ENCODE results near the gene TYSND1. TPM values are rescaled to one million over a fixed set of nuclear protein-coding genes. Genes with fewer than 3 reads are reported as not detected.
"Not testable (repeated sequence)": the region's sequence is repeated elsewhere in the genome, so short reads cannot be mapped to it uniquely, and the experiment has no call there.

Gene TYSND1
- total RNA-seq, 1 experiment from 2014 or later, result 25.3 TPM

DNA sequence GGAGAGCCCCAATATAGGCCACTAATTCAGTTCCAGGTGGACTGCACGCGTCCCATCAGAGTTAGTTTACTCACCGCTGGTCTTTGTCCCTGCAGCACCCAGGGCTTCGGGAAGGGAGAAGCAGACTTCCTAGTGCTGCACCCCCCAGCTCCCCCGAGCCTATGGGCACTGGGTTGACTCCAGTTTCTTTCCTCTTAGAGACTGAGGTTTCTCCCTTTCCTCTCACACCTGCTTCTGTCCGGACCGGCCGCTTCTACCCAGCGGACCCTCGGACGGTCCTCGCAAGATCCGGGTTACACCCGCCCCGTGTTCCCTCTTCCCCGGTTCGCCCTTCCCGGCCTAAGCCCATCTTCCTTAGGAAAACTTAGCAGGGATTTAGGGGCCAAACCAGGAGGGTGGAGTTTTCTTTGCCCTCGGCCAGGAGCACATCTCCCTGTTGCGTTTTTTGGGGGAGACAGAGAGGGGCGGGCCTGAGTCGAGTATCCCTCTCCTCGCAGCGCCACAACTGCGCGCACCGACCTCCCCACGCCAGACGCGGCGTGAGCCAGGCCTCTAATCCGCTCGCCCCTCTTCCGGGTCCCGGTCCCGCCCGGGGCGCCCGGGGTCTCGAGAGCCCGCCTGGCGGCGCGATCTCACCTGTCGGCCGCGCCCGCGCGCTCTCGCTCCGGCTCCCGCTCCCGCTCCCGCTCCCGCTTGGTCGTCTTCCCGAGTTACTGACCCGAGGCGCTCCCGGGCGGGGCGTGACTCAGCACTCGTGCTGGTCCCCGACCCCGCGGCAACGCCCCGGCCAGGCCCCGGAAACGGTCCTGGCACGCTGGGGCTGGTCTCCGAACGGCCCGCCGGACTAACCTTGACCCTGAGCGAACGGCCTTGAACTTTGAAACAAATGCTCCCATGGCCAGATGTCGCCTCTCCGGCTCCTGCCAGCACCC lies 14.1 kb downstream of the TYSND1 start, which contains the start of gene AIFM2:
Gene AIFM2 (minus strand): TSS at position 728 of the 932 bp plus-strand sequence. CDS start 8,741 bp downstream, outside the sequence.
- DNase-seq, result peak; percentile 95
- Histone ChIP-seq H3K4me3 (ENCODE audit: insufficient read depth, low read depth, low read length) (peak within 1 kb of the TSS; percentile 67), H3K36me3 (replicated peaks; ENCODE audit: control insufficient read depth, insufficient read depth, low read length) (no peaks in the 10 kb centered on the region), H3K27me3 (ENCODE audit: control insufficient read depth, insufficient read depth, low read length) (peaks cover 9% of the 10 kb centered on the region)

- no peak for DNase-seq
- peaks cover 9% of the 10 kb centered on the region for H3K27me3 ChIP-seq (ENCODE audit: control insufficient read depth, insufficient read depth, low read length)
- H3K4me3 ChIP-seq (ENCODE audit: insufficient read depth, low read depth, low read length), result no peak overlapping the region
- no peaks in the 10 kb centered on the region for H3K36me3 ChIP-seq (replicated peaks; ENCODE audit: control insufficient read depth, insufficient read depth, low read length)
Measured at GRCh38 chr10:70131560-70131937, 15.0 kb downstream of the TYSND1 start.

DNA sequence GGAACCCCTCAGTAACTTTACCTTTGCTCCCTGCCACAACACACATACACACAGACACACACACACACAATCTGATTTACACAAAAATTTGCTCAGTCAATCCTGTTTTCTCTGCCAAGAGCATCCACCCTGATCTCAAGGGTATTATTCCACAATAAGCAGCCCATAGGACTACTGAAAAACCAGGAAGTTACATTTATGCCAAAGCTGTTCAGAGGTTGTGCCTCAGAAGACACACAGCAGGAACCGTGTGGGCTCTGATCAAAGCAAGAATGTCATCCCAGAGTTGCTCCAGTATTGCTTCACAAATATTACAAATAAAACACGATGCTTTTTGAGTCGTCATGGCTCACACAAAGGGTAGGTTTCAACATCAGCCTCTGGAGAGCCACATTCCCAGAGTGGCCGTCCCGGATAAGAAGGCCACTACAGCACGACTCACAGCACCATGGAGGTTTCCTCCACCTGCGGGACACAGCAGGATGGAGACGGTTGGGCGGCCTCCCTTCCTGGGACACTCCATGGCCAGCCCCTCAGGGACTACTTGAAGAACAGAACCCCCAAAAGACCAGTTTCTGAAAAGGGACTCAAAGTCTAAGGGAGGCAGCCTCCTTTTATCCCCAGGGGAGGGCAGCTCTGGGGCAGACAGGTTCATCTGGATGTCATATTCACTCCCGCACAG lies 15.5 kb downstream of the TYSND1 start:
- Histone ChIP-seq H3K36me3 (replicated peaks; ENCODE audit: control insufficient read depth, insufficient read depth, low read length) (no peaks in the 10 kb centered on the region), H3K4me3 (ENCODE audit: insufficient read depth, low read depth, low read length) (no peak overlapping the region), H3K27me3 (ENCODE audit: control insufficient read depth, insufficient read depth, low read length) (peaks cover 9% of the 10 kb centered on the region)
- peak; percentile 26 for DNase-seq

- Histone ChIP-seq H3K4me3 (ENCODE audit: insufficient read depth, low read depth, low read length) (no peak overlapping the region), H3K27me3 (ENCODE audit: control insufficient read depth, insufficient read depth, low read length) (peaks cover 2% of the 10 kb centered on the region), H3K36me3 (replicated peaks; ENCODE audit: control insufficient read depth, insufficient read depth, low read length) (no peaks in the 10 kb centered on the region)
- DNase-seq, result peak; percentile 16
Measured at GRCh38 chr10:70126700-70127395, 19.7 kb downstream of the TYSND1 start.

DNA sequence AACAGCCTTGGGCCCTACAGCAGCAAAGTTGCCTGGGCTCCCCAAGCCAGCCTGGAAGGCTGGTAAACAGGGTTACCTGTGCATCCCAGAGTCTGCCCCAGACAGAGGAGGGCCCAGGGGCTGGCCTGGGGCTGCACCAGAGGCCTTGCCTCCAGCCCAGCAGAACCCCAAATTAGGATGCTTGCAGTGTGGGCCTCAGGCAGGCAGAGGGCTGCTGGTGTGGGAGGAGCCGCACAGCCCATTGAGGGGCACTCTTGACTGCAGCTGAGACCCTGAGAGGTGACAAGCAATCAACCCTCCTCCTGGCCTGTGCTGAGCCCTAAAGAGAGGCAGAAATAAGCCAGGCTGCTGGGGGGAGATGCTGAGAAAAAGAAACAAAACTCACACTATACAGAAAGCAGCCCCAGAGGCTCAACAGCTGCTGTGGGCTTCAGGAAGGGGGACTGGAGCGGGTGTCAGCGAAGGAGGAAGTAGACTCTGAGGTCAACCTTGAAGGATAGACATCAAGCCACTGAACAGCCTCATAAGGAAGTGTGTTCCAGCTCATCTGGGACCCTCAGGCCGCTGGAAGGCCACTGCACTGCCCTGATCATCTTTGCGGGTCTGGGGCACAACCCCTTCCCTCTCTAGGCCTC lies 20.5 kb downstream of the TYSND1 start:
- no peaks in the 10 kb centered on the region for H3K36me3 ChIP-seq (replicated peaks; ENCODE audit: control insufficient read depth, insufficient read depth, low read length)
- no peak overlapping the region for H3K4me3 ChIP-seq (ENCODE audit: insufficient read depth, low read depth, low read length)
- DNase-seq, result peak; percentile 41
- no peaks in the 10 kb centered on the region; the same call in 1 of the 2 replicates for H3K27me3 ChIP-seq (ENCODE audit: control insufficient read depth, insufficient read depth, low read length)

- Histone ChIP-seq H3K36me3 (replicated peaks; ENCODE audit: control insufficient read depth, insufficient read depth, low read length) (no peaks in the 10 kb centered on the region; the same call in 1 of the 2 replicates), H3K27me3 (ENCODE audit: control insufficient read depth, insufficient read depth, low read length) (no peaks in the 10 kb centered on the region), H3K4me3 (ENCODE audit: insufficient read depth, low read depth, low read length) (no peak overlapping the region)
- DNase-seq, result no peak
Measured at GRCh38 chr10:70124918-70125317, 21.6 kb downstream of the TYSND1 start.

GRCh38 chr10:70124415-70124814 lies 22.1 kb downstream of the TYSND1 start:
- H3K27me3 ChIP-seq (ENCODE audit: control insufficient read depth, insufficient read depth, low read length), result no peaks in the 10 kb centered on the region
- H3K4me3 ChIP-seq (ENCODE audit: insufficient read depth, low read depth, low read length), result no peak overlapping the region
- no peaks in the 10 kb centered on the region; the same call in 1 of the 2 replicates for H3K36me3 ChIP-seq (replicated peaks; ENCODE audit: control insufficient read depth, insufficient read depth, low read length)
- no peak for DNase-seq

DNA sequence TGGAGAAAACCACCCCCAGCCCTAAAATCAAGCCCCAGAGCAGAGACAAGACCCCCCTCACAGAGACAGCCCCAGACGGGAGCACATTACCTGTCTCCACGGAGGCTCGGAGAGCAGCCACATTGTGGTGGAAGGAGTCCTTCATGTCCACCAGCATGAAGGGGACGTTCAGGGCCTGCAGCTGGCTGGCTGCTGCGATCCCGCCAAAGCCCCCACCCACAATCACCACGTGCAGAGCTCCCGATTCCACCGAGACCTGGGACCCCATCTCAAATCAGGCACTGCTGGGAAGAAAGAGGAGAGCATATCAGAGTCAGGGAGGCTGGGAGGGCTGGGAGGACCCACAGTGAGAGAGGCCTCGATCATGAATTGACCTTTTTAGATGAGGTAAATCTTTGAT lies 22.7 kb downstream of the TYSND1 start:
- no peak overlapping the region for H3K4me3 ChIP-seq (ENCODE audit: insufficient read depth, low read depth, low read length)
- no peaks in the 10 kb centered on the region; the same call in 1 of the 2 replicates for H3K36me3 ChIP-seq (replicated peaks; ENCODE audit: control insufficient read depth, insufficient read depth, low read length)
- no peak for DNase-seq
- H3K27me3 ChIP-seq (ENCODE audit: control insufficient read depth, insufficient read depth, low read length), result no peaks in the 10 kb centered on the region

DNA sequence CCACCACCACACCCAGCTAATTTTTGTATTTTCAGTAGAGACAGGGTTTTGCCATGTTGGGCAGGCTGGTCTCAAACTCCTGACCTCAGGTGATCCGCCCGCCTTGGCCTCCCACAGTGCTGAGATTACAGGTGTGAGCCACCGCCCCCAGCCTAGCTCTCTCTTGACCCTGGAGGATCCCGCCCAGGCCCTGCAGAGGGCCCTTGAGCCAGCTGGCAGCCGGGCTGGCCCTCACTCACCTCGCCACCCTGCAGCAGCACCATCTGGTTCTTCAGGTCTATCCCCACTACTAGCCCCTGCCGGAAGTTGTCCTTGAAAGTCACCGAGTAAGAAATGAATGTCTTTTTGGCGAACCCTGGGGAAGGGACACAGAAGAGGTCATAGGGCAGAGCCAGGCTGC lies 23.3 kb downstream of the TYSND1 start:
- not testable (repeated sequence) for H3K4me3 ChIP-seq (ENCODE audit: insufficient read depth, low read depth, low read length)

DNA sequence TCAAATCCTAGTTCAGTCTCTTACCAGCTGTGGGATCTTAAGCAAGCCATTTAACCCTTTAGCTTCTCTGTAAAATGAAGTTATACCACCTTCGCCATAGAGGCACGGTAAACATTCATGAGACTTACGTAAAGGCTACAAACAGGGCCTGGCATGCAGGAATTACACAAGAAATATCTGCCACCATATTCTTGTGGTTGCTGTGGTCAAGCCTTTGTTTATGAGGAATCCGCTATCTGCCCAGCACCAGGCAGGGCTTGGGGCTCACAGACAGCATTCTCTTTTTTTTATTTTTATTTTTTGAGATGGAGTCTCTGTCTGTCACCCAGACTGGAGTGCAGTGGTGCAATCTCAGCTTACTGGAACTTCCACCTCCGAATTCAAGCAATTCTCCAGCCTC lies 23.8 kb downstream of the TYSND1 start:
- H3K4me3 ChIP-seq (ENCODE audit: insufficient read depth, low read depth, low read length), result no peak overlapping the region
- no peak for DNase-seq
- no peaks in the 10 kb centered on the region for H3K27me3 ChIP-seq (ENCODE audit: control insufficient read depth, insufficient read depth, low read length)
- no peaks in the 10 kb centered on the region; the same call in 1 of the 2 replicates for H3K36me3 ChIP-seq (replicated peaks; ENCODE audit: control insufficient read depth, insufficient read depth, low read length)

More for the DNA sequence above, 23.3 kb downstream of the TYSND1 start:
- not testable (repeated sequence) for DNase-seq; H3K36me3 ChIP-seq (replicated peaks; ENCODE audit: control insufficient read depth, insufficient read depth, low read length); H3K27me3 ChIP-seq (ENCODE audit: control insufficient read depth, insufficient read depth, low read length)

DNA sequence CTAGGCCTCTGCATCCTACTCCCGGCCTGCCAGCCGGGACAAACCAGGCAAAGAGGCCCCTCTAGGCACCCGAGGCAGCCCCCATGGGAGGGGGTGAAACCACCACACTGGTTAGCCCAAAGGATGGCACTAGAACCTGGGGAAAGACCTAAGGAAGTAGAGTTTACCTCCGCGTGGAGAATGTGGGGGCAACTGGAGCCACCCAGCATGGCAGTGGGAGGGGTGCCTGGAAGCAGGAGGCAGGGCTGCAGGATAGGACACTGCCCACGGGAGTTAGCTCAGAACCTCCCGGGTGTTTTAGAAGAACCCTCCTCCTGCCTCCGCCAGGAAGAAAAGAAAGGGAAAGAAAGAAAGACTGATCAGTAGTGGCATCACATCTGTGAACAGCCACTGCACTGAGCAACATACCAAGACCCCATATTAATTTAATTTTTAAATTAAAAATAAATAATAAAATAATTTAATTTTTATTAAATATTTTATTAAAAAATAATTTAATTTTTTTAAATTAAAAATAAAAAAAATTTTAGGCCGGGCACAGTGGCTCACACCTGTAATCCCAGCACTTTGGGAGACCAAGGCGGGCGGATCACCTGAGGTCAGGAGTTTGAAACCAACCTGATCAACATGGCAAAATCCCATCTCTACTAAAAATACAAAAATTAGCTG lies 25.1 kb downstream of the TYSND1 start:
- DNase-seq, result no peak
- Histone ChIP-seq H3K4me3 (ENCODE audit: insufficient read depth, low read depth, low read length) (no peak overlapping the region), H3K36me3 (replicated peaks; ENCODE audit: control insufficient read depth, insufficient read depth, low read length) (no peaks in the 10 kb centered on the region; the same call in 1 of the 2 replicates), H3K27me3 (ENCODE audit: control insufficient read depth, insufficient read depth, low read length) (no peaks in the 10 kb centered on the region)

- H3K4me3 ChIP-seq (ENCODE audit: insufficient read depth, low read depth, low read length), result no peak overlapping the region
- H3K36me3 ChIP-seq (replicated peaks; ENCODE audit: control insufficient read depth, insufficient read depth, low read length), result no peaks in the 10 kb centered on the region; the same call in 1 of the 2 replicates
- H3K27me3 ChIP-seq (ENCODE audit: control insufficient read depth, insufficient read depth, low read length), result no peaks in the 10 kb centered on the region
- DNase-seq, result no peak
Measured at GRCh38 chr10:70120417-70120816, 26.1 kb downstream of the TYSND1 start.

DNA sequence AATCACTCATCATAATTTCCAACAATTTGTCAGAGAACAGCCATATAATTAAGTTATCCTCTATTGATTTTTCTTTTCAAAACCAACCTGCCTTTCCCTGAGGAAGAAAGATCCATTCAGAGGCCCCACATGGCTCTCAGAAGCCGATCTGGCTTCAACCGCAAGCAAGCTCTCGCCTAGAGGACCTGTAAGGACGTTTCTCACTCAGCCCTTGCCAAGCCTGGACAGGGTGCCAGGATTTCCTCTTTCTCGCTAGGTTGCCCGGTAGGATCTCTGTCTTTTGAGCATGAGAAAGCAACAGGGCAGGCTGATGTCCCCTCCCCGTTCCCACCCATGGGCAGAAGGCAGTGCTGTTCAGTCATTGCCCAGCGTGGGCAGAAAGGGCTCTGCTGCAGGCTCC lies 26.9 kb downstream of the TYSND1 start:
- Histone ChIP-seq H3K36me3 (replicated peaks; ENCODE audit: control insufficient read depth, insufficient read depth, low read length) (no peaks in the 10 kb centered on the region; the same call in none of the 2 replicates), H3K4me3 (ENCODE audit: insufficient read depth, low read depth, low read length) (no peak overlapping the region), H3K27me3 (ENCODE audit: control insufficient read depth, insufficient read depth, low read length) (no peaks in the 10 kb centered on the region)
- no peak for DNase-seq
